K562 (cell line): Measurements from ENCODE around the gene CPE. TPM values are rescaled to one million over a fixed set of nuclear protein-coding genes. Genes with fewer than 3 reads are reported as not detected.

Source experiments
- ATAC-seq: fragments of 200-7000 bp; cut with Tn5 transposase; 3 replicates; pipeline ENCODE4 v1.9.1; 2020; ENCODE audit warnings: moderate library complexity
- BruUV-seq: library from RNA; stranded (reverse); fragments of 400-500 nt; replicated peaks from 2 replicates; lab custom pipeline; 2021; lab: Mats Ljungman, UMichigan
- CTCF ChIA-PET: fragments of 300-600 bp; formaldehyde crosslinking; extraction: SDS; loops from one replicate; lab custom pipeline; 2021; ENCODE audit warnings: low intra/inter-chr PET ratio; lab: Yijun Ruan, JAX
- POLR2A ChIA-PET: fragments of 300-600, 350-650 bp; sonication (Branson Sonifier 250); formaldehyde crosslinking; extraction: SDS; loops from one replicate; lab custom pipeline; 2021; ENCODE audit warnings: antibody characterized with exemption, inconsistent platforms; lab: Yijun Ruan, JAX
- DNase-seq, 4 experiments: peaks; one replicate each; pipeline versions ENCODE4 v3.0.0 to v3.0.0-alpha.2; 2011 to 2018; ENCODE audit warnings: low spot score in 3 of 4, mixed read lengths in 3 of 4; ENCODE audit errors: extremely low read depth in 1 of 4
- FAIRE-seq: peaks from 2 replicates; lab custom pipeline; 2011; peaks lifted over from hg19 to GRCh38; lab: Jason Lieb, UNC
- H2AFZ ChIP-seq: 2 replicates; pipeline ENCODE4 v1.6.0; 2011; ENCODE audit warnings: low read depth, low read length, control low read depth, inconsistent platforms
- H3K27ac ChIP-seq: fragments of 200-600 bp; 3 replicates; pipeline ENCODE4 v1.8.0; 2011; ENCODE audit warnings: low read depth, mild to moderate bottlenecking, control low read depth, inconsistent platforms, low read length, moderate library complexity, mixed read lengths; ENCODE audit errors: extremely low read depth
- H3K27me3 ChIP-seq, 2 experiments: fragments of 300-600 bp in 1 of 2; 2 replicates in 1 of 2; 3 replicates in 1 of 2; pipeline versions ENCODE4 v1.6.0 to v1.8.0; 2011; ENCODE audit warnings: inconsistent platforms in 2 of 2, low read length in 2 of 2, mild to moderate bottlenecking in 1 of 2, mixed read lengths in 1 of 2, moderate library complexity in 1 of 2; ENCODE audit not compliant: control insufficient read depth in 2 of 2, insufficient read depth in 2 of 2
- H3K36me3 ChIP-seq: fragments of 300-600 bp; 3 replicates; pipeline ENCODE4 v1.8.0; 2011; ENCODE audit warnings: mild to moderate bottlenecking, low read length, inconsistent platforms; ENCODE audit not compliant: control insufficient read depth, insufficient read depth
- H3K4me1 ChIP-seq, 2 experiments: fragments of 200-600 bp in 1 of 2; replicated peaks in 1 of 2; 2 replicates in 1 of 2; 3 replicates in 1 of 2; pipeline versions ENCODE4 v1.5.1 to v1.8.0; 2011; ENCODE audit warnings: inconsistent platforms in 2 of 2, low read length in 2 of 2, mild to moderate bottlenecking in 1 of 2, mixed read lengths in 1 of 2, moderate library complexity in 1 of 2; ENCODE audit not compliant: control insufficient read depth in 2 of 2, insufficient read depth in 2 of 2
- H3K4me2 ChIP-seq: 2 replicates; pipeline ENCODE4 v1.6.1; 2011; ENCODE audit warnings: low read length, control low read depth, inconsistent platforms, mixed read lengths; ENCODE audit not compliant: insufficient read depth
- H3K4me3 ChIP-seq: fragments of 200-600 bp; sonication (generic), shearing (Covaris generic); 2 replicates; pipeline ENCODE4 v1.5.1; 2016; ENCODE audit warnings: control low read depth, inconsistent platforms
- H3K79me2 ChIP-seq: fragments of 200-600 bp; 3 replicates; pipeline ENCODE4 v1.8.0; 2011; ENCODE audit warnings: low read length, inconsistent platforms; ENCODE audit not compliant: control insufficient read depth, insufficient read depth
- H3K9ac ChIP-seq, 2 experiments: 2 replicates each; pipeline versions ENCODE4 v1.6.0 to v1.6.1; 2011; ENCODE audit warnings: low read depth in 2 of 2, low read length in 2 of 2, control low read depth in 1 of 2, inconsistent platforms in 1 of 2, mild to moderate bottlenecking in 1 of 2, mixed read lengths in 1 of 2; ENCODE audit not compliant: insufficient read depth in 1 of 2
- H3K9me1 ChIP-seq: one replicate; pipeline ENCODE4 v1.6.0; 2011; ENCODE audit warnings: inconsistent platforms, mild to moderate bottlenecking, low read length, moderate library complexity; ENCODE audit not compliant: control insufficient read depth, insufficient read depth
- H3K9me3 ChIP-seq: replicated peaks from 2 replicates; pipeline ENCODE4 v1.5.1; 2011; ENCODE audit warnings: low read depth, low read length, inconsistent platforms; ENCODE audit not compliant: control insufficient read depth, insufficient read depth
- H4K20me1 ChIP-seq: replicated peaks from 2 replicates; pipeline ENCODE4 v1.6.1; 2011; ENCODE audit warnings: low read length, inconsistent platforms, mixed read lengths; ENCODE audit not compliant: control insufficient read depth, insufficient read depth
- AFF4 ChIP-seq: sonication (generic); formaldehyde crosslinking; IDR thresholded peaks from 2 replicates; pipeline ENCODE4 v1.8.0; 2023; ENCODE audit warnings: mild to moderate bottlenecking, missing genetic modification reagents
- CEBPB ChIP-seq: fragments of 450-650 bp; IDR thresholded peaks from 2 replicates; pipeline ENCODE4 v1.6.1; 2016; ENCODE audit warnings: missing genetic modification characterization, missing compliant biosample characterization
- CHD2 ChIP-seq: IDR thresholded peaks from 2 replicates; pipeline ENCODE4 v1.6.1; 2011; ENCODE audit warnings: low read depth, low read length
- MED1 ChIP-seq: sonication (generic); formaldehyde crosslinking; IDR thresholded peaks from 2 replicates; pipeline ENCODE4 v1.8.1; 2023; ENCODE audit warnings: missing genetic modification reagents, borderline replicate concordance
- SRF ChIP-seq, 2 experiments: fragments of 250-450, 450-650 bp in 1 of 2; sonication (Bioruptor Pico) in 1 of 2; sonication (generic) in 1 of 2; formaldehyde crosslinking; IDR thresholded peaks; 2 replicates each; pipeline versions ENCODE4 v1.5.0 to v1.5.1; 2020 to 2022; ENCODE audit warnings: mild to moderate bottlenecking in 1 of 2, missing genetic modification reagents in 1 of 2
- SRSF7 ChIP-seq: fragments of 200-400 bp; formaldehyde crosslinking; optimal IDR thresholded peaks from 2 replicates; pipeline ENCODE3; 2017; ENCODE audit warnings: mild to moderate bottlenecking, low read depth, low read length
- STAG1 ChIP-seq: sonication (generic); formaldehyde crosslinking; IDR thresholded peaks from 2 replicates; pipeline ENCODE4 v1.5.0; 2020; ENCODE audit warnings: missing genetic modification reagents, borderline replicate concordance
- ZNF695 ChIP-seq: fragments of 450-650 bp; formaldehyde crosslinking; IDR thresholded peaks from 2 replicates; pipeline ENCODE4 v1.4.0; 2020; ENCODE audit warnings: mild to moderate bottlenecking, moderate library complexity
- WGBS: fragments of 100-300 bp; shearing (Covaris generic); methylation state at CpG from one replicate; pipeline ENCODE4 v1.1.6; 2016; ENCODE audit warnings: low coverage, mixed read lengths; ENCODE audit not compliant: insufficient coverage; ENCODE audit errors: missing lambda C conversion rate; 5-methylcytosine and 5-hydroxymethylcytosine counted together
- in situ Hi-C: fragments of 300-500 bp; cut with MboI; formaldehyde crosslinking; loops from 4 replicates; pipeline ENCODE4 v1.15.0; 2018; ENCODE audit warnings: inconsistent platforms, mixed read lengths
- intact Hi-C: fragments of 100-400 bp; cut with micrococcal nuclease; formaldehyde crosslinking; loops from 2 replicates; pipeline ENCODE4 v1.14.2; 2022
- polyA plus RNA-seq, 8 experiments: library from polyadenylated mRNA; depleted of rRNA in 4 of 8; stranded (reverse) in 5 of 8; unstranded in 3 of 8; fragments of >200 nt; fragmentation: Nextera tagmentation in 2 of 8; fragmentation: Illumina TruSeq in 1 of 8; extraction: Ambion mirVana in 2 of 8; extraction: Trizol in 1 of 8; gene quantifications; 2 replicates each; pipeline versions ENCODE4 v1.2.1 to v1.2.3, GENCODE V29; 2011 to 2014; ENCODE audit warnings: inconsistent platforms in 1 of 8, missing spikeins in 1 of 8
- total RNA-seq, 7 experiments: library from RNA; depleted of rRNA in 6 of 7; stranded (reverse); fragments of >200 nt in 6 of 7; fragmentation: Illumina TruSeq in 2 of 7; extraction: Trizol in 2 of 7; gene quantifications; 2 replicates each; pipeline versions ENCODE4 v1.2.1 to v1.2.3, GENCODE V29; 2011 to 2021; ENCODE audit warnings: low replicate concordance in 1 of 7

The CPE gene
- total and polyA plus RNA-seq, 9 of the 15 experiments (the other 6 are each of a cell fraction or from before 2014, with no cell fraction given): 0.04 to 0.16 (median 0.06) TPM; not detected in 4

GRCh38 chr4:165439981-165440380 is 61.2 kb downstream of the CPE start:
- in situ Hi-C loops (no loop called here), intact Hi-C loops (no loop called here)
- Histone ChIP-seq H3K79me2 (no peaks in the 10 kb centered on the region), H3K36me3 (no peaks in the 10 kb centered on the region), H3K27ac (no peak overlapping the region), H4K20me1 (no peaks in the 10 kb centered on the region), H3K9me1 (no peaks in the 10 kb centered on the region), H3K9ac (no peak overlapping the region), H3K27me3 (peaks cover 0 to 4% of the 10 kb centered on the region in 2 experiments; a peak in 1 of 5 replicates), H2AFZ (no peak overlapping the region), H3K4me3 (no peak overlapping the region), H3K9me3 (no peaks in the 10 kb centered on the region), H3K4me2 (no peak overlapping the region), H3K4me1 (no peaks in the 10 kb centered on the region)
- ChIA-PET CTCF (no interaction called here), POLR2A (no interaction called here)
- TF ChIP-seq MED1 (CRISPR knock-in tag): no peak
- TF ChIP-seq SRSF7: no peak
- no peak for TF ChIP-seq CHD2
- no peak for FAIRE-seq
- no peak for ATAC-seq
- no TSS peak for BruUV-seq
- DNase-seq: no peak
- 5% methylated on average over 1 of the region's 1 CpG for WGBS

DNA sequence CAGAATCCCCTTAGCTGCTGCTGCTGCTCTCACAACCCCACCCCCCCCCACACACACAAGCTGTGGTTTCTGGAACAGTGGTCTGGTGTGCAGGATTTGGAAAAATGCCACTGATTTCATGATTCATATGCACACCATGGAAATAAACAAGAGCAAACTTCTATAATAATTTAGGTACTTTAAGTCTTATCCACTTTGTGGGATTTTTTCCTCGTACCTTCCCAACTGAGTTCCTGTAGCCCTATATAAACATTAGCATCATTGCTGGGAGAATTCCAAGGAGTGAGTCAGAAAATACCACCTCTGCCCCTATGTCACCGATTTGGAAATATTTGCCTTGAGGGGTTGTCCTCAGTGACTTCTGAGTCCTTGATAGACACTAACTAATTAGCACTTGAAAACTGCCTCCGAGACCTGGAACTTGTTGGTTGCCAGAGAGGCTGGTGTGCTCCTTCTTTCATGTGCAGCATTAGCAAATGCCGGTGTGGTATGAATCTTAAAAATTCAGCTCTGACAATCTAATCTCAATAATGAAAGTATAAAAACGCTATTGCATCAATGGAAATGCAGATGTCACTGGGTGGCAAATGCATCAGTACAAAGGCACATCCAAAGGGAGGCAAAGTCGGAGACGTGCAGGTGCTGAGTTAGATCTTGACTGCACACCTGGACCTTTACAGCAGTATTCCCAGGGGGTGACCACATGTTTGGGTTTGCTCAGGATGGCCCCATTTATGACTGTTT is 61.8 kb downstream of the CPE start:
- Histone ChIP-seq H3K4me2 (no peak overlapping the region), H3K9me1 (no peaks in the 10 kb centered on the region), H3K27me3 (peaks cover 0 to 4% of the 10 kb centered on the region in 2 experiments; a peak in 1 of 5 replicates), H3K9ac (no peak overlapping the region), H3K4me1 (no peaks in the 10 kb centered on the region), H3K79me2 (no peaks in the 10 kb centered on the region), H3K4me3 (no peak overlapping the region), H3K9me3 (no peaks in the 10 kb centered on the region), H3K36me3 (no peaks in the 10 kb centered on the region), H2AFZ (no peak overlapping the region), H4K20me1 (no peaks in the 10 kb centered on the region), H3K27ac (no peak overlapping the region)
- intact Hi-C loops (no loop called here), in situ Hi-C loops (no loop called here)
- FAIRE-seq: no peak
- POLR2A ChIA-PET: interaction anchor here (0.6 kb wide), 1 partner anchor 54 kb away, joined by 3 read pairs; no protein-coding TSS in a partner anchor
- no peak for DNase-seq
- WGBS: 4% methylated on average over 7 of the region's 7 CpGs
- no TSS peak for BruUV-seq
- CTCF ChIA-PET: no interaction called here
- ATAC-seq: no peak
- no peak for TF ChIP-seq SRF (CRISPR knock-in tag; IDR thresholded peaks at IDR 0.05)
- TF ChIP-seq STAG1 (CRISPR knock-in tag): no peak
- TF ChIP-seq CEBPB: no peak
- TF ChIP-seq ZNF695 (CRISPR knock-in tag): no peak
- TF ChIP-seq AFF4 (CRISPR knock-in tag): no peak
